OCI-LY1 (cell line): ENCODE data around the gene DLG1.

Experiments
- CTCF ChIP-seq: fragments of 200-600 bp; sonication (generic), shearing (Covaris generic); IDR thresholded peaks from 2 replicates; pipeline ENCODE4 v1.5.1; 2017; ENCODE audit warnings: mild to moderate bottlenecking, antibody characterized with exemption, low read length, moderate library complexity, mixed read lengths
- EZH2 ChIP-seq: fragments of 200-600 bp; sonication (generic), shearing (Covaris generic); IDR thresholded peaks from 2 replicates; pipeline ENCODE4 v1.8.0; 2017; ENCODE audit warnings: borderline replicate concordance, mixed run types, mild to moderate bottlenecking, antibody characterized with exemption, low read length, moderate library complexity, mixed read lengths

GRCh38 chr3:197219619-197220018 is 78.8 kb downstream of the DLG1 start:
- TF ChIP-seq CTCF = no peak
- no peak for TF ChIP-seq EZH2
